ENCODE data around the gene SUN1.

SUN1 gene

GRCh38 chr7:805261-805660 lies 27.0 kb upstream of the SUN1 start:
- no peak for DNase-seq (ENCODE audit: low read depth)

- no peak for DNase-seq (ENCODE audit: low read depth)
These were observed 16.7 kb upstream of the SUN1 start for GRCh38 chr7:815284-816216.

GRCh38 chr7:816300-816750 lies 16.0 kb upstream of the SUN1 start:
- peak; percentile 96 for DNase-seq (ENCODE audit: low read depth)

DNA sequence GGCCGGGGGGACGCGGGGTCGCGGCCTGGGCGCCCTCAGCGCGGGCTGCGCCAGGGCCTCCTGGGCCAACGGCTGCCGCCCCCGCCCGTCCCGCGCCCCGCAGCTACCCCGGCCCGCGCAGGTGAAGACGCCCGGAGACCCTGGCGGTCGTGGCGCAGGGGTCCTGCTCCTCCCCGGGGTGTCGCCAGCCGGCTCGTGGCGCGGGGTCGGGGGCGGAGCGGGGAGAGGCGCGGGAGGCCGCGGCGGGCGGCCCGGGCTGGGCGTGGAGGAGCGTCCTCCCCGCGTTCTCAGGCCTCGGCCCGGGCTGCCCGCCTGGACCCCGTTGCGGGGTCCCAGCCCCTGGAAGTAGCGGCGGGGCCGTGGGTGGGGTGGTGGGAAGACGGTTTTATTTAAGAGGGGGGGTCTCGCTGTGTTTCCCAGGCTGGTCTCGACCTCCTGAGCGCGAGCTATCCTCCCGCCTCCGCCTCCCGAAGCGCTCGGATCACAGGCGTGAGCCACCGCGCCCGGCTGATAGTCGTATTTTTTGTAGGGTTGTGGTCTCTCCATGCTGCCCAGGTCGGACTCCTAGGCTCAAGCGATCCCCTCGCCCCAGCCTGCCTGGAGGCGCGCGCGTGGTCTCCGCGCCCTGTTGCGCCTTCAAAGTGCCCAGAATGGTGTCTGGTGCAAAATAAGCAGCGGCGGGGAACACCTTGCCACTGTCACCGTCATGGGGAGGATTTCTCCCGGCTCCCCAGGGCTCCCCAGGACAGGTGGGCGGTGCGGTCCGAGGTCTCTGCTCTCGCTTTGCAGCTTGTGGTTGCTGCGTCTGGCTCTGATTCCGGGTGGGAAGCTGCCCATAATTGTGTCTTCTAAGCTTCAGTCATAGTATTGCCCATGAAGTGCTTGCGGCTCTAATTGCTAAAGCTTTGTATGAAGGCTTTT lies 15.3 kb upstream of the SUN1 start:
- no peak for DNase-seq (ENCODE audit: low read depth)

DNA sequence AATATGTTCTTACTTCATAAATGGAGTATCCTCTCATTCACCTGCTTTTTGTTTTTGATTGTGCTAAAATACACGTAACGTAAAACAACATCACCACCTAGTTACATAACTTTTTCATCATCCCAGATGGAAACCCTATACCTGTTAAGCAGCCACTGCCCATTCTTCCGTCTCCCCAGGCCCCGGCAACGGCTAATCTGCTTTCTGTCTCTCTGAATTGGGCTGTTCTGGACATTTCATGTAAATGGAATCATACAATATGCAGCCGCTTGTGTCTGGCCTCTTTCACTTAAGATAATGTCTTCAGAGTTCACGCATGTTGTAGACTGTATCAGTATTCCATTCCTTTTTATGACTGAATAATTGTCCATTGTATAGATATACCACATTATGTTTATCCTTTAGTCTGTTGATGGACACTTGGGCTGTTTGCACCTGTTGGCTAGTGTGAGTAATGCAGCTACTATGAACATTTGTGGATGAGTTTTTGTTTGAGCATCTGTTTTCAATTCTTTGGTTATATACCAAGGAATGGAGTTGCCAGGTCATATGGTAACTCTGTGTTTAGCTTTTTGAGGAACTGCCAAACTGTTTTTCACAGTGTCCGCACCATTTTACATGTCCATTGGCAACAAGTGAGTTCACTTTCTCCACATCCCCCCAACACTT lies 14.1 kb upstream of the SUN1 start:
- DNase-seq (ENCODE audit: low read depth), result no peak

- no peak for DNase-seq (ENCODE audit: low read depth)
These were observed 11.9 kb upstream of the SUN1 start for GRCh38 chr7:820341-820740.

DNA sequence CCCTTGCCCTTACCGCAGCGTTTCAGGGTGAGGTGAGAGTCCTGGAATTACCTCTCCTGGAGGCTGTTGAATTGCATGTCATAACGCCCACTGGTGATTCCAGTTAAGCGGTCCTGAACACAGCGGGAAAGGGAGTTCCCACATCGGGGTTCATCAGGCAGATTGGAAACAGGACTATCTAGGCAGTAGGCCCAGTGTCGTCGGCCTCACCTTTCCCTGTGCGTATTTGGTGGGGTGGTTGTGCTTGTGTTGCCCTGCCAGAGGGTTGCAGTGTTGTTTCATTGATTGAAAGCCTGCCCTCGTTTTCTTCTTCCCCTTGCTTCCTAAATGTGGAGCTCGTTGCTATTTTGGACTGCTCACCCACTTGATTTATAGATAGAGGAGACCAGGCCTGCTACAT lies 10.6 kb upstream of the SUN1 start:
- no peak for DNase-seq (ENCODE audit: low read depth)

DNA sequence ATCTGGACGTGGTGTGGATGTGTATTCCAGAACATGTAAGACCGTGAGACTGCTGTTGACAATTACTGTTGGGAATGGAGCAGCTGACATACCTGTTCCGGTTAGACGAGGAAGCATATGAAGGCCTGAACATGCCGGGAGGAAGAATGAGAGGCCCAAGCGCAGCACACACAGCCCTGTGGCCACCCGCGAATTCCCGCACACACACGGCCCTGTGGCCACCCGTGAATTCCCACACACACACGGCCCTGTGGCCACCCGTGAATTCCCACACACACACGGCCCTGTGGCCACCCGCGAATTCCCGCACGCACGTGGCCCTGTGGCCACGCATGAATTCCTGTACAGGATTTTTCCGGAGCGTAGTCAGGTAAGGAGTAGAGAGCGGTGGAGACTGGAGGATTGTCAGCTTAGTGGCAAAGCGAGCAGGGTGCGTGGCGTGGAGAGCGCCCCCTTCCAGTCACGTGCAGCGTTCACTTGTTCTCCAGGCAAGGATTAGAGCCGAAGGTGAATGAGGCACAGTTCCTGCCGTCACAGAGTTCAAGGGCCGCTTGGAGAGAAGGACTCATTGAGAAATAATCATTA lies 9.5 kb upstream of the SUN1 start:
- no peak for DNase-seq (ENCODE audit: low read depth)

- DNase-seq (ENCODE audit: low read depth), result no peak
These were observed 8.6 kb upstream of the SUN1 start for GRCh38 chr7:823649-824048.

DNA sequence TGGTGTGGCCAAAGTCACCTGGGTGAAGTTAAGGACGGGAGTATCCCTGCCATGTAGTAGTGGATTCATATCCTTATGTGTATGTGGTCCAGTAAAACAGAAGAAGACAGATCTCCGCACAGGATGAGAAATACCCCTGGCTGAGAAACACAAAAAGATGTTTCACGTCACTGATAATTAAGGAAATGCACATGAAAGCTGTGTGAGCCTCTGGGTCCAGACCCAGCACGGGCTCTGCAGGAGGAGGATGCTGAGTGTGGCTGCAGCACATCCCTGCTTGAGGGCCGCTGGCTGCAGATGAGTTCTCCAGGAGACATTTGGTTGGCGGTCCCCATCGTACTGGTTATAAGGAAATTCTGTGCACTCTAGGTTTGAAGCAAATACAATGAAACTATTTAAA lies 8.2 kb upstream of the SUN1 start:
- no peak for DNase-seq (ENCODE audit: low read depth)

DNA sequence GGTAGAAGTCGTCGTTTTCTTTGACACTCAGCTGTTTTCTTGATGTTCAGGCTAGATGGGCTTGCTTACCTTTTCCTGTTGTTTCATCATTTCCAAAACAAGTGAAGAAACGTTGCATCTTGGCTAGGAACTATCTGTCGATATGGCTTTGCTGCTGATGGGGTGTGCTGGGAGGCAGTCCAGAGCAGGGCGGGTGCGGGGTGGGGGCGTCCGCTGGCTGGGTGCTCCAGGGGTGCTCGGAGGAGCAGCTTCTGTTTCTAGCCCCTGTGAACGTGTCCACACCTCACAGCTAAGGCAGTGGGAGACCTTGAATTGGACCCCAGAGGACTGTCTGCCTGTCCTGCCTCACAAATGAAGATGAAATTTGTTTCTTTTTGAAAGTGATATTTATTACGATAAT lies 7.6 kb upstream of the SUN1 start:
- DNase-seq (ENCODE audit: low read depth), result no peak

DNA sequence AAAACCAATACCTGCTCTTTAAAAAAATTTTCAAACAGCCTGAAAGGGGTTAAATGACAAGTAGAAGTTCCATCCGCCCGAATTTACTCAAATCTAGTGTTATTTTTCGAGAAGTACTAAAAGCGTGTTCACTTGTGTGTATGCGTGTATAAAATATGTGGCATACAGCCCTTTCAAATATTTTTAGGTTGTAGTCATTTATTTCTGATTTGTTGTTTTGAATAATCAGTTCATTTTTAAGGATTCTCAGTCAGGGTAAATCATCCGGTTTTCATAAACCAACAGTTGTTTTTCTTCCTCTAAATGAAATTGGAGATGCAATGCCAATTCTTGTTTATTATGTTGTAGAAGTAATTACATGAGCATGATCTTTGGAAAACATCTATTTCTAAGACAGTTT lies 6.9 kb upstream of the SUN1 start:
- no peak for DNase-seq (ENCODE audit: low read depth)

- no peak for DNase-seq (ENCODE audit: low read depth)
These were observed 5.9 kb upstream of the SUN1 start for GRCh38 chr7:826230-826917.

DNA sequence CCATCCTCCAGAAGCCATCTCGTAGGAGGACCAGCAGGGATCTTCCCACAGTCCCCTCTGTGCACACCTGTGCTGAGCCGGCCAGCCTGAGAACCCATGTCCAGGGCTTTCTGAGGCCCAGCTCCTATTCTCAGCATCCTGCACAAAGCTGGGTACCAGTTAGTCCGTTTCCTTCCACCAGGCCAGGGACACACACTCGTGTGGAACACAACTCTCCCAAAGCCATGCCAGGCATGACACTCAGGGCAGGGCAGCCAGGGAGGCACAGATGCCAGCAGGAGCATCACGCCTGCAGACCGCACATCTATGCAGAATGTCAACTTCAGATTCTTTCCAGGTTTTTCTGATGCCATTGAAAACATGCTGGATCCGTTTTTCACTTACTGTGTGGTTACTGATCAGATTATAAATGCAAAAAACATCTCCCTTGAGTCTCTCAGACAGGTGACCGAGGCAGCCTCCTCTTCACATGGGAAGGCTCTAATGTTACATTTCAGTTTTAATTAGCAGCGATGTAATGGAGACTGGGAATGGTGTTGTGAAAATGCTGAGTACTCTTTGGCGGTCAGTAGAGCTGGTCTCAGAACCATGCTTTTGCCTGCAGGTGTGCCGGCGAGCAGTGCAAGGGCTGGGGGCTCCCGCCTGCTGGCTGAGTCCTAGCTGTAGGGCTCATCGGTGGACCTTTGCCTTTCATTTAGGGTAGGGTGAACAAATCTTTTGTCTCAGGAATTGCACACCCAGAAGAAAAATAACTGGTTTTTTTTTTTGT lies 3.3 kb upstream of the SUN1 start:
- DNase-seq (ENCODE audit: low read depth), result no peak

GRCh38 chr7:830069-830468 lies 2.2 kb upstream of the SUN1 start:
- DNase-seq (ENCODE audit: low read depth), result no peak

- no peak for DNase-seq (ENCODE audit: low read depth)
These were observed 595 bp upstream of the SUN1 start for GRCh38 chr7:831596-832166.

DNA sequence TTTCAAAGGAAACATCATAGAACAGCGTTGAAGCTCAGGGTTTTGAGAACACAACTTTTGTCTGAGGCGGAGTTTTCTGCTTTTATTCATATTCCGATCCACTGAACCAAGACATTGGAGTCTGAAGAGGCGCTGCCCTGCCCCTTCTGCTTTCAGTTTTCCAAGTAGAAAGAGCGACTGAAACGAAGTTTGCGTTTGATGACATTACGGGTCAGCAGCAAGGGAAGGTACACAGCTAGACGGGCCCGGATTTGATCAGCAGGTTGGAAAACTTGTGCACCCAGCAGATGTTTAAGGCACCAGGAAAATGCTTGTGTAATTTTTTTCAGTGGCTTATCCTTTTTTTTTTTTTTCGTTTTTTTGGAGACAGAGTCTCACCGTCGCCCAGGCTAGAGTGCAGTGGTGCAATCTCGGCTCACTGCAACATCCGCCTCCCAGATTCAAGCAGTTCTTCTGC lies 720 bp downstream of the SUN1 start:
- DNase-seq (ENCODE audit: low read depth), result no peak

DNA sequence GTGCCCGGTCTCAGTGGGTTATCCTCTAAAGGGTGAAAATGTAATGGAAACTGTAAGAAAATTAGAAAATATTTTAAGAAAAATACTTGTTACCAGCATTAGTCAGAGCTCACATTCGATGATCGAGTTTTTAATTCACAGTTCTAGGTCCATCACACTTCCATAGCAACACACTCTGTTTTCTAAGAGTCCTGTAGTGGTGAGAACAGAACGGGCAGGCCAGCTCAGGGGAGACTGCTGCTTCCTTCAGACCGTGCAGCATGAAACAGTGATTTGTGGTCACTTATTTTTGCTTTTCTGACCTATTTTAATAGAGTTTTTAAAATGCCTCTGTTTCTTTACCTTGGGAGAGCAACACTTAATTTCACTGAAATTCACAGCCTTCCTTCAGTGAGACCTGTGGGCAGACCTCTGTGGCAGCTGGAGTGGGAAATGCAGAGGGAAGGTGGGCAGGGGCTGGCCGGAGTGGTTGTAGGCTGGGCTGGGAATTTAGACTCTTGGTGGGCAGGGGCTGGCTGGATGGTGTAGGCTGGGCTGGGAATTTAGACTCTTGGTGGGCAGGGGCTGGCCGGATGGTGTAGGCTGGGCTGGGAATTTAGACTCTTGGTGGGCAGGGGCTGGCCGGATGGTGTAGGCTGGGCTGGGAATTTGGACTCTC lies 1.5 kb downstream of the SUN1 start:
- no peak for DNase-seq (ENCODE audit: low read depth)

DNA sequence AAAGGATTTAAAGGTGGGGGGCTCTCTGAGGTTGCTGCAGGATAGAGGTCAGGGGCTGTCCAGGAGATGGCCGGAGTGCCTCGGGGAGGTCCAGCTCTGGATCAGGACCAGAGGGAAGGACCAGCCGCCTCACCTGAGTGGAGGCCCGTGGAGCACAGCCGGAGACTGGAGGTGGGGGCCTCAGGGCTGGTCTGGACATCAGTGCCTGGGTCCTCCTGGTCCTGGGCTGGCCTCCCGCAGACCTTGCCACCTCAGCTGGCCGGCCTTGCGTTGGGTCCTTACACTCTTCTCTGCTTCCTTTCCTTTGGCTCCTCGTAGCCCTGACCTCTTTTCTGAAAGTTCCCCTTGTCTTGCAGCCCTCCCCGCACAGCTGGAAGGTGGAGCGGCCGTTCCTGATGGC lies 2.0 kb downstream of the SUN1 start:
- no peak for DNase-seq (ENCODE audit: low read depth)

DNA sequence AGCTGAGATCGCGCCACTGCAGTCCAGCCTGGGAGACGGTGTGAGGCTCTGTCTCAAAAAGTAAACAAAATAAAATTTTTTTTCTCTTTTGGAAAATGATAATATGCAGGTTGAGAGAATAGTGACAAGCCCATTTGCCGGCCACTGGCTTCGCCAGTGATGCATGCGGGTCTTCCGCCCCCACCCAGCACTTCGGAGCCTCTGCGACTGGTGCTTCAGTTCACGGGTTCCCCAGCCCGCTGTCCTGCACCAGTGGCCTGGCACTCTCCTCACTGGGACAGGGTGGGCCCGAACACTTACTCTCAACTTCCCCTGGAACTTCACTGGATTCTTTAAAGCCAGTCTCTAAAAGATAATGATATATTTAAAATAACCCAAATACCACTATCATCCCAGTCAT lies 2.7 kb downstream of the SUN1 start:
- no peak for DNase-seq (ENCODE audit: low read depth)

Data from activated T-helper 1 cell treated with Interleukin-2 at 50 U/mL for 16 hours (primary cell).